Endodermal cell (in vitro differentiated cells): ENCODE results near the gene STK17B. TPM values are rescaled to one million over a fixed set of nuclear protein-coding genes. Genes with fewer than 3 reads are reported as not detected.

Experiments used
- DNase-seq: peaks from one replicate; pipeline ENCODE4 v3.0.0-alpha.2; 2017
- H3K27ac ChIP-seq: 2 replicates; pipeline ENCODE4 v1.5.1; 2013; ENCODE audit warnings: mild to moderate bottlenecking, low read depth, low read length, moderate library complexity
- H3K27me3 ChIP-seq: 2 replicates; pipeline ENCODE4 v1.6.1; 2013; ENCODE audit warnings: mild to moderate bottlenecking, low read length, moderate library complexity; ENCODE audit not compliant: insufficient read depth, control insufficient read depth, poor library complexity, severe bottlenecking
- H3K36me3 ChIP-seq: 2 replicates; pipeline ENCODE4 v1.7.0; 2013; ENCODE audit warnings: mild to moderate bottlenecking, low read length, moderate library complexity; ENCODE audit not compliant: control insufficient read depth, insufficient read depth
- H3K4me1 ChIP-seq: one replicate; pipeline ENCODE4 v1.7.0; 2013; ENCODE audit warnings: low read length; ENCODE audit not compliant: control insufficient read depth, insufficient read depth
- H3K4me3 ChIP-seq: 2 replicates; pipeline ENCODE4 v1.5.1; 2013; ENCODE audit warnings: mild to moderate bottlenecking, low read length, moderate library complexity
- H3K9ac ChIP-seq: 2 replicates; pipeline ENCODE4 v1.6.1; 2013; ENCODE audit warnings: mild to moderate bottlenecking, low read length, moderate library complexity; ENCODE audit not compliant: poor library complexity, severe bottlenecking; ENCODE audit errors: extremely low read depth
- H3K9me3 ChIP-seq: 2 replicates; pipeline ENCODE4 v1.6.1; 2013; ENCODE audit warnings: mild to moderate bottlenecking, low read length, moderate library complexity; ENCODE audit not compliant: control insufficient read depth
- H3K27ac Mint-ChIP-seq: 2 replicates; pipeline ENCODE4 v1.8.0; 2020; ENCODE audit warnings: mixed read lengths
- H3K27me3 Mint-ChIP-seq: 2 replicates; pipeline ENCODE4 v1.8.0; 2021; ENCODE audit warnings: mild to moderate bottlenecking, mixed read lengths; ENCODE audit not compliant: insufficient read depth
- H3K36me3 Mint-ChIP-seq: 2 replicates; pipeline ENCODE4 v1.8.0; 2020; ENCODE audit warnings: low read depth, mixed read lengths
- H3K4me1 Mint-ChIP-seq: 2 replicates; pipeline ENCODE4 v1.8.0; 2020; ENCODE audit warnings: mixed read lengths
- H3K4me3 Mint-ChIP-seq: 2 replicates; pipeline ENCODE4 v1.8.0; 2020; ENCODE audit warnings: mild to moderate bottlenecking, moderate library complexity, mixed read lengths
- H3K9me3 Mint-ChIP-seq: 2 replicates; pipeline ENCODE4 v1.8.0; 2020; ENCODE audit warnings: mild to moderate bottlenecking, mixed read lengths
- CTCF ChIP-seq: fragments of 200-600 bp; sonication (generic); conservative IDR thresholded peaks from 2 replicates; pipeline ENCODE4 v1.5.0; 2021; ENCODE audit warnings: antibody characterized with exemption, mild to moderate bottlenecking
- WGBS, 2 experiments: methylation state at CpG; one replicate each; pipeline versions ENCODE4 v1.1.5 to v1.1.7; 2013; ENCODE audit warnings: missing lambda C conversion rate in 2 of 2, mixed read lengths in 1 of 2; ENCODE audit not compliant: insufficient coverage in 1 of 2, insufficient read length in 1 of 2; 5-methylcytosine and 5-hydroxymethylcytosine counted together
- total RNA-seq, 2 donors: library from RNA; stranded (reverse); fragmentation: NEBNext Ultra II Directional in 1 of 2; extraction: Animal tissue kit (Norgen Biotek cat#: 25700) in 1 of 2; gene quantifications; 2 replicates in 1 of 2; 3 replicates in 1 of 2; pipeline ENCODE4 v1.2.1, GENCODE V29; 2021

The STK17B gene
- total RNA-seq, 2 donors from 2014 or later, result 6.2 to 10.8 TPM

GRCh38 chr2:196108604-196109003 is 62.8 kb downstream of the STK17B start:
- Histone ChIP-seq H3K27me3 (no peaks in the 10 kb centered on the region), H3K36me3 (no peaks in the 10 kb centered on the region), H3K9ac (no peak overlapping the region), H3K9me3 (no peaks in the 10 kb centered on the region), H3K4me3 (no peak overlapping the region), H3K4me1 (peaks cover 4% of the 10 kb centered on the region), H3K27ac (no peak overlapping the region)
- DNase-seq, result no peak
- no peaks in the 10 kb centered on the region for H3K9me3 Mint-ChIP-seq
- WGBS, 2 experiments, result 90 to 100% methylated on average over 1 of the region's 1 CpG
- no peaks in the 10 kb centered on the region for H3K36me3 Mint-ChIP-seq
- no peak overlapping the region for H3K4me3 Mint-ChIP-seq
- H3K27ac Mint-ChIP-seq, result no peak overlapping the region
- no peaks in the 10 kb centered on the region for H3K27me3 Mint-ChIP-seq
- peaks cover 18% of the 10 kb centered on the region for H3K4me1 Mint-ChIP-seq
- TF ChIP-seq CTCF, result no peak

DNA sequence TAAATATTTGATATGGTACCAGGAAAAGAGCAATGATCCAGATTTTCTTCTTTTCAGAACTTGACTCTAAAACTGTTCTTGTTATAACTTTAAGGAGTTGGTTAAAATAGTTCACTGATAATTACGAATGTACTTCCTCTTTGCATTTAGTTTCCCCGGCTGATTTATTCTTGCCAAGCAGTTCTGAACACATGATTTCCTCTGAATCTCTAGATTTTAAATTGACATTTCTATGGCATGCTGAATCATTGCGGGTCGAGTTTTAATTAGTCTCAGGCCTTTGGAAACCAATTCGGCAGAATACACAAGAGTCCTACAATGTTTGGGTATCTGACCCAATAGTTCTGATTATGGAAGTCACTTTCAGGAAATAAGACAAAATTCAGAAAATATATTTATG is 65.4 kb downstream of the STK17B start:
- TF ChIP-seq CTCF, result no peak
- no peak overlapping the region for H3K27ac ChIP-seq
- no peaks in the 10 kb centered on the region for H3K9me3 ChIP-seq
- peaks cover 3% of the 10 kb centered on the region for H3K4me1 Mint-ChIP-seq
- H3K36me3 ChIP-seq, result no peaks in the 10 kb centered on the region
- WGBS, 2 experiments, result 90 to 91% methylated on average over 3 to 5 of the region's 5 CpGs
- H3K9me3 Mint-ChIP-seq, result no peaks in the 10 kb centered on the region
- no peaks in the 10 kb centered on the region for H3K4me1 ChIP-seq
- no peaks in the 10 kb centered on the region for H3K27me3 ChIP-seq
- H3K4me3 ChIP-seq, result no peak overlapping the region
- no peak overlapping the region for H3K27ac Mint-ChIP-seq
- DNase-seq, result no peak
- H3K9ac ChIP-seq, result no peak overlapping the region
- H3K4me3 Mint-ChIP-seq, result no peak overlapping the region
- H3K27me3 Mint-ChIP-seq, result no peaks in the 10 kb centered on the region
- no peaks in the 10 kb centered on the region for H3K36me3 Mint-ChIP-seq

GRCh38 chr2:196104066-196104465 is 67.3 kb downstream of the STK17B start:
- DNase-seq, result no peak
- TF ChIP-seq CTCF, result no peak
- no peaks in the 10 kb centered on the region for H3K36me3 Mint-ChIP-seq
- no peaks in the 10 kb centered on the region for H3K27me3 Mint-ChIP-seq
- Histone ChIP-seq H3K4me3 (no peak overlapping the region), H3K27ac (no peak overlapping the region), H3K4me1 (no peaks in the 10 kb centered on the region), H3K27me3 (no peaks in the 10 kb centered on the region), H3K36me3 (no peaks in the 10 kb centered on the region), H3K9ac (no peak overlapping the region), H3K9me3 (no peaks in the 10 kb centered on the region)
- peaks cover 5% of the 10 kb centered on the region for H3K4me1 Mint-ChIP-seq
- 89 to 100% methylated on average over 2 to 4 of the region's 4 CpGs for WGBS, 2 experiments
- H3K27ac Mint-ChIP-seq, result no peak overlapping the region
- H3K9me3 Mint-ChIP-seq, result no peaks in the 10 kb centered on the region
- H3K4me3 Mint-ChIP-seq, result no peak overlapping the region
